GM21423 (cell line): ENCODE results near the gene CLC.
"Not testable (repeated sequence)": the region's sequence is repeated elsewhere in the genome, so short reads cannot be mapped to it uniquely, and the experiment has no call there.

Experiments used
- ATAC-seq: cut with Tn5 transposase; IDR thresholded peaks from one replicate; pipeline ENCODE4 v1.9.1; 2021; ENCODE audit warnings: mild to moderate bottlenecking, moderate library complexity; ENCODE audit not compliant: unreplicated experiment

The CLC gene

DNA sequence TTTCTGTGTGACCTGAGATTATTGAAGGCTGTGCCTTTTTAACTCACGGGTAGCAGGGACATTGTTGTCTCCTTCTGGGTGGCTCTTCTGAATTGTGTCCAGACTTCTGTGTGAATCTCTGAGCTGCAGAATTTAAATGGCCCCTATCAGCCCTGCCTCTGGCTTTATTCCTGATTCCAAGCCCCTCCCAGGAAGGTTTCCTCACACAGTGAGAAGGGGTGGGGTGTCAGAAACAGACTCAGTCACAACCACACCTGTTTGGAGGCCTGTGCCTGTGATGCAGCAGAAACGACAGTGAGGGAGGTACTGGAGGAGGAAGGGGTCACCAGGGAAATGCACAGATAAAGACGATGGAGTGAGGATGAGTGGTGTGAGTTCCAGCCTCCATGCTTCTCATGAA lies at the start of gene CLC:
Gene CLC, minus strand, starts transcription at position 139 of the 400 bp plus-strand sequence. Its CDS starts 77 bp downstream, at position 62.
- ATAC-seq, result no peak

DNA sequence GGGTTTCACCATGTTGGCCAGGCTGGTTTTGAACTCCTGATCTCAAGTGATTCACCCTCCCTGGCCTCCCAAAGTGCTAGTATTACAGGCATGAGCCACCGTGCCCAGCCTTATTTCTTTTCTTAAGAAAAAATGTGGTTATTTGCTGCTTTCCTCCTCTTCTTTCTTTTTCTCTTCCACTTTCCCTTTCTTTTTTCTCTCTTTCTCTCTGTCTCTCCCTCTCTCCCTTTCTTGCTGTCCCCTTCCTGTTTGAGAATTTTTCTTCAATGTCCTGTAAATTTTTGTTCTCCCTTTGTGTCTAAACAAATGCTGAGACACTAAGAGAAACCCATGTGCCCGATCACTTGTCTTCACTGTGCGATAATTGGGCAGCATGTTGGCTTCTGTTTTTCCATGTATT lies 43.1 kb upstream of the CLC start:
- ATAC-seq, result no peak

- ATAC-seq, result no peak
These were observed 40.9 kb upstream of the CLC start, which contains the start of gene LEUTX for GRCh38 chr19:39778763-39779162. Gene LEUTX, plus strand, starts transcription at chr19:39778854. Its CDS starts 67 bp downstream, at chr19:39778921.

- ATAC-seq, result no peak
These were observed 31.0 kb upstream of the CLC start for GRCh38 chr19:39768786-39769185.

DNA sequence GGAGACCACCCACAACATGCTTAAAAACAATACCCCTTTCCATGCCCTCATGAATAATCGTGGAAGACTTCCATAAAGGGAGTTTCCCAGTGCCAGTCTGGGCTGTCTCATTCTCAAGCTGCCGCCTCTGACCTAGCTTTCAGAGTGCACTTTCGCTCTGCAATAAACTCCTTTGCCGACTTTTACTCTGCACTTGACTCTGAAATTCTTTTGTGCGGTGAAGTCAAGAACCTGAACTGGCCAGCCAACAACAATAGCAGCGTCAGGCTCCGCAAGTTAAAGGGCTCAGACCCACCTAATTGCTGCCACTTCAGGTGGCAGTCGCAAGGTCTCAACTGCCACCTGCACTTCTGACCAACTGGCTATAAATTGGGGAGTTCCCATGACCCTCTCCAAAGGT lies 30.5 kb upstream of the CLC start:
- ATAC-seq, result no peak

- no peak for ATAC-seq
These were observed 27.6 kb upstream of the CLC start for GRCh38 chr19:39765091-39766076.

DNA sequence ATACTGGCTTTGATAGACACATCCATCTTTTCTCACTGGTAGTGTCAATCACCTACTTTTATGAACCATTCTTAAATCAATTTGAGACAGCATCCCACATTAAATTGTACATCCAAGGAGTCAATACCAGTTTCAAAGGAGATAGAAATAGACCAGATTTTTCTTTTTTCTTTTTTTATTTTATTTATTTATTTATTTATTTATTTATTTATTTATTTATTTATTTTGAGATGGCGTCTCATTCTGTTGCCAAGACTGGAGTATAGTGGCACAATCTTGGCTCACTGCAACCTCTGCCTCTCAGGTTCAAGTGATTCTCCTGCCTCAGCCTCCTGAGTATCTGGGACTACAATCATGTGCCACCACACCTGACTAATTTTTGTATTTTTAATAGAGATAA lies 24.0 kb upstream of the CLC start:
- not testable (repeated sequence) for ATAC-seq

GRCh38 chr19:39759457-39760184 lies 21.8 kb upstream of the CLC start:
- ATAC-seq, result no peak

DNA sequence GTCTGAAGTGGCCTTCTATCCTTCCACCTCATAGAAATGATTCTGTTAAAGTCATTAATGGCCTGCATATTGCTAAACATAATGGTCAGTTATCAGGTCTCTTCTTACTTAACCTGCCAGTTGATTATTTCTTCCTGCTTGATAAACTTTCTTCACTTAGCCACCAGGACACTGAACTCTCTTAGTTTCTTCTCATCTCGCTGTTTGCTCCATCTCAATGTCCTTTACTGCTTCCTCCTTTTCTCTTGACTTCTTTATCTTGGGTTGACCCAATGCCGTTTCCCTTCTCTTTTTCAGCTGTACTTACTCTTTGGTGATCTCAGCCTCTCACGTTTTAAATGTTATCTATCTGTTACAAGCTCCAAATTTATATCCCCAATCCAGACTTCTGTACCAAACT lies 17.1 kb upstream of the CLC start:
- ATAC-seq, result no peak

GRCh38 chr19:39754544-39754943 lies 16.7 kb upstream of the CLC start:
- no peak for ATAC-seq

DNA sequence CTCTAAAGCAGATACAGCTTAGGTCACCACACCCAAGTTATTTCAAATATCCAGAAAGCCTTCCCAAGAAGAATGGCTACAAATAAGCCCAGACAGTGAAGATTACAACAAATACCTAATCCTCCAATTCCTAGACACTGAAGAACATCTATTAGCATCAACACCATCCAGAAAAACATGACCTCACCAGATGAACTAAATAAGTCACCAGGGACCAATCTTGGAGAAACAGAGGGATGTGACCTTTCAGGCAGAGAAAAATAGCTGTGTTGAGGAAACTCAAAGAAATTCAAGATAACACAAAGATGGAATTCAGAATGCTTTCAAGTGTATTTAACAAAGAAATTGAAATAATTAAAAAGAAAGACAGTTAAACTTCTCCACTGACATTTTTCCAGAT lies 15.0 kb upstream of the CLC start:
- no peak for ATAC-seq

DNA sequence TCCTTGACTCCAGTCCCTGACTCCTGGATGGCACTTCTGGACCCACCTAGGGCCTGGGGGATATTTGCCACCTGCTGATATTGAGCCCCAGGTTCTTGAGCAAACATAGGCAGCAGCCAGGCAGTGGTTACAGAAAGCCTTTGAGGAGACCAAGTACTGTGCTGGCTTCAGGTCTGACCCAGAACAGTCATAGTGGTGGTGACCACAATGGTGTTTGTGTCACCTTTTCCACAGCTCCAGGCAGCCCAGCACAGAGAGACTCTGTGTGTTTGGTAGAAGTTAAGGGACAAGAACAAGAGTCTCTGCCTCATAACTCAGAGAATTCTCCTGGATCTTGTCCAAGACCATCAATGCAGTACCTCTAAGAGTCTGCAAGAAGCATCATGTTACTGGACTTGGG lies 14.6 kb upstream of the CLC start:
- no peak for ATAC-seq

DNA sequence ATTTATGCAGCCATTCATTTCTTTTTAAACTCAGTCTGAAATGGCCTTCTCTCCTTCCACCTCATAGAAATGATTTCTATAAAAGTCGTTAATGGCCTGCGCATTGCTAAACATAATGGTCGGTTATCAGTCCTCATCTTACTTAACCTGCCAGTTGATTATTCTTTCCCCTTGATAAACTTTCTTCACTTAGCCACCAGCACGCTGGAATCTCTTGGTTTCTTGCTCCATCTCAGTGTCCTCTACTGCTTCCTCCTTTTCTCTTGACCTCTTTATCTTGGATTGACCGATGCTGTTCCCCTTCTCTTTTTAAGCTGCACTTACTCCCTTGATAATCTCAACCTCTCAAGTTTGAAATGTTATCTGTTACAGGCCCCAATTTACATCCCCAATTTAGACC lies 12.2 kb upstream of the CLC start:
- ATAC-seq, result no peak

- ATAC-seq, result no peak
These were observed 9.2 kb upstream of the CLC start for GRCh38 chr19:39746836-39747529.

GRCh38 chr19:39745643-39746042 lies 7.8 kb upstream of the CLC start:
- ATAC-seq, result no peak

- no peak for ATAC-seq
These were observed 2.6 kb upstream of the CLC start for GRCh38 chr19:39740395-39740794.

- no peak for ATAC-seq
These were observed 985 bp upstream of the CLC start for GRCh38 chr19:39738814-39739213.

GRCh38 chr19:39737351-39737750 lies 478 bp downstream of the CLC start:
- no peak for ATAC-seq

- no peak for ATAC-seq
These were observed 1.7 kb downstream of the CLC start for GRCh38 chr19:39736088-39736487.

DNA sequence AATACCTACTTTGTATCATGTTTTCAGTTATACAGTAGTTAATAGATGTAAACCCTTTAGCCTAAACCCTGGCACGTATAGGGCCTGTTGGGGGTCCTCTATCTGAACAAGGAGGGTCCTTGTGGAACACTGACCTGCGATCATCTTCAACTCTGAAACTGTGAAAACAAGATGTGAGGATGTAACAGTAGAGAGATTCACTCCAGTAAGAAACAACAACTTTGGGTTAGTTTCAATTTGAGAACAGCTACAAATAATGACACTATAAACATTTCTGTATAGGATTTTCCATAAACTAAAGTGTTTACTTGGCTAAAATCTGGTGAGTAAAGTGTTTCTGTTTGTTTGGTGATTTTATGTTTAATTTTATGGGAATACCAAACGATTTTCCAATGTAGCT lies 2.1 kb downstream of the CLC start:
- no peak for ATAC-seq

DNA sequence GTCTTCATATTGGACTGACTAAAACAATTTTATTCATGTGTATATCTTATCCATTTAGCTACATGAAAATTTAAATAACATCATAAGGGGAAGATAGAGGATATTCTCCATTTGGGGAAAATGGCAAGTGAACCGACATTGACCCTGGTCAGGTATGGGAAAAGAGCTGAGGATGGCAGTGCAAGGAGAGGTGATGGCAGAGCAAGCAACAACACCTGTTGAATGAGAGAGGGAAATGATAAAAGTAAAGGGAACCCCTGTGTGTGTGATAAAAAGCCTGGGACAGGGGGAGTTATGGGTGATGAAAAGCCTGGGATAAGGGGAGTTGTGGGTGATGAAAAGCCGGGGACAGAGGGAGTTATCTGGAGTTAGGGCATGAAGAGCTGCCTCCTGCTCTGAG lies 4.0 kb downstream of the CLC start:
- ATAC-seq, result no peak
